Right lobe of liver (tissue), 4 donors: ENCODE results near the gene TBCD.

Experiments used
- CTCF ChIP-seq, 4 donors: fragments of 200-600 bp in 3 of 4; fragments of 450-650 bp in 1 of 4; IDR thresholded peaks; one replicate each; pipeline versions ENCODE4 v1.5.1 to v1.8.0; 2016 to 2022; ENCODE audit warnings: antibody characterized with exemption in 4 of 4, mild to moderate bottlenecking in 2 of 4
- POLR2A ChIP-seq: fragments of 450-650 bp; IDR thresholded peaks from one replicate; pipeline ENCODE4 v1.6.1; 2017; ENCODE audit warnings: antibody characterized with exemption, mild to moderate bottlenecking
- donor health status: DM: no; HTN: no; CAD: no.
- donor health status: DM: no; HTN: no; CAD: no.
- donor health status: DM: no; HTN: yes; CAD: no.

DNA sequence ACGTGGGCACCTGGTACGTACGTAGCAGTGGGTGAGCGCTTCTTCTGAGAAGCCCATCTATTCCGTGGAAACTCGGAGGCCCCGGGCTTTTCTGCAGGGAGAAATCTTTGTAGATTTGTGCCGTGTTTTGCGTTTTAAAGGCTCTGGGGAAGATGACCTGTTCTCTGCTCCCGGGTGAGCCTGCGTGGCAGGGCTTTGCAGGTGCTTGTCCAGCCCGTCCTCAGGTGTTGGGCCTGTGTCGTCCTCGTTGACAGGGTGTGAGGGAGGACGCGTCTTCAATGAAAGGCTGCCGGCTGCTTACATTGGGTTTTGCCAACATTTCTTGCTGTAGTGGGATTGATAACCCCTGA, 175.4 kb downstream of the TBCD start:
- TF ChIP-seq POLR2A (no peak), CTCF (IDR thresholded peaks at IDR 0.05) (no peak)
